DLD1 (cell line): Measurements from ENCODE around the gene SUMO1.

Source experiments
- in situ Hi-C: cut with HindIII; loops from 2 replicates; pipeline ENCODE4 v1.10.0; 2017; ENCODE audit warnings: low sequenced_read_pairs

Gene SUMO1

GRCh38 chr2:202157211-202157990 is 81.0 kb downstream of the SUMO1 start:
- in situ Hi-C loops: no loop called here
